A673 (cell line): Measurements from ENCODE around the gene NRM. TPM values are rescaled to one million over a fixed set of nuclear protein-coding genes. Genes with fewer than 3 reads are reported as not detected.
"Not testable (repeated sequence)": the region's sequence is repeated elsewhere in the genome, so short reads cannot be mapped to it uniquely, and the experiment has no call there.

Source experiments
- BruUV-seq: library from RNA; stranded (reverse); fragments of 400-500 nt; replicated peaks from 2 replicates; lab custom pipeline; 2021; lab: Mats Ljungman, UMichigan
- CTCF ChIA-PET: fragments of 300-600 bp; sonication (Branson Sonifier 250); formaldehyde crosslinking; loops from one replicate; lab custom pipeline; 2022; ENCODE audit warnings: antibody characterized with exemption; lab: Charles Lee
- POLR2A ChIA-PET: fragments of 300-600 bp; sonication (Branson Sonifier 250); formaldehyde crosslinking; loops from one replicate; lab custom pipeline; 2022; ENCODE audit warnings: antibody characterized with exemption; ENCODE audit not compliant: low non-redundant PET; lab: Charles Lee
- DNase-seq: peaks from one replicate; pipeline ENCODE4 v3.0.0-alpha.2; 2015; ENCODE audit warnings: low spot score
- H3K27ac ChIP-seq: fragments of 200-600 bp; sonication (generic); 2 replicates; pipeline ENCODE4 v1.5.1; 2016; ENCODE audit warnings: mixed run types, low read depth, mild to moderate bottlenecking, mixed read lengths, antibody characterized with exemption, low read length; ENCODE audit not compliant: poor library complexity, severe bottlenecking
- H3K27me3 ChIP-seq: fragments of 200-600 bp; sonication (generic); replicated peaks from 2 replicates; pipeline ENCODE4 v1.6.1; 2017; ENCODE audit warnings: mixed run types, low read depth, mild to moderate bottlenecking, mixed read lengths, antibody characterized with exemption, low read length; ENCODE audit not compliant: insufficient read depth, poor library complexity
- H3K36me3 ChIP-seq: fragments of 200-600 bp; sonication (generic); 2 replicates; pipeline ENCODE4 v1.6.1; 2016; ENCODE audit warnings: mixed run types, mild to moderate bottlenecking, mixed read lengths, antibody characterized with exemption, low read length; ENCODE audit not compliant: insufficient read depth, poor library complexity, severe bottlenecking
- H3K4me1 ChIP-seq: fragments of 200-600 bp; sonication (generic); 2 replicates; pipeline ENCODE4 v1.6.1; 2017; ENCODE audit warnings: mixed run types, mild to moderate bottlenecking, mixed read lengths, antibody characterized with exemption, low read length; ENCODE audit not compliant: insufficient read depth, poor library complexity, severe bottlenecking
- H3K4me3 ChIP-seq: fragments of 200-600 bp; sonication (generic); 2 replicates; pipeline ENCODE4 v1.5.1; 2016; ENCODE audit warnings: low read depth, mixed run types, mild to moderate bottlenecking, mixed read lengths, low read length; ENCODE audit not compliant: poor library complexity, severe bottlenecking
- H3K9me3 ChIP-seq: fragments of 200-600 bp; sonication (generic); 2 replicates; pipeline ENCODE4 v1.6.1; 2016; ENCODE audit warnings: mixed run types, low read depth, mild to moderate bottlenecking, mixed read lengths, antibody characterized with exemption, low read length; ENCODE audit not compliant: poor library complexity, severe bottlenecking
- EZH2 ChIP-seq: fragments of 200-600 bp; sonication (generic); IDR thresholded peaks from 2 replicates; pipeline ENCODE4 v1.6.1; 2017; ENCODE audit warnings: borderline replicate concordance, low read depth, mild to moderate bottlenecking, mixed read lengths, antibody characterized with exemption, low read length; ENCODE audit not compliant: poor library complexity, severe bottlenecking
- intact Hi-C: fragments of 100-400 bp; cut with micrococcal nuclease; formaldehyde crosslinking; loops from one replicate; pipeline ENCODE4 v1.10.0; 2022; ENCODE audit not compliant: unreplicated experiment
- total RNA-seq: library from RNA; stranded (reverse); gene quantifications from 2 replicates; pipeline ENCODE4 v1.2.3, GENCODE V29; 2021
- TF ChIP-seq, protein P1 (sequence below): fragments of 300-800, 200-600 bp; sonication (generic); conservative IDR thresholded peaks from 2 replicates; pipeline ENCODE4 v1.5.1; 2017; ENCODE audit warnings: low read depth, mild to moderate bottlenecking, antibody characterized with exemption, low read length, moderate library complexity, mixed read lengths

Gene NRM
- total RNA-seq, 1 experiment from 2014 or later: 49.8 TPM

DNA sequence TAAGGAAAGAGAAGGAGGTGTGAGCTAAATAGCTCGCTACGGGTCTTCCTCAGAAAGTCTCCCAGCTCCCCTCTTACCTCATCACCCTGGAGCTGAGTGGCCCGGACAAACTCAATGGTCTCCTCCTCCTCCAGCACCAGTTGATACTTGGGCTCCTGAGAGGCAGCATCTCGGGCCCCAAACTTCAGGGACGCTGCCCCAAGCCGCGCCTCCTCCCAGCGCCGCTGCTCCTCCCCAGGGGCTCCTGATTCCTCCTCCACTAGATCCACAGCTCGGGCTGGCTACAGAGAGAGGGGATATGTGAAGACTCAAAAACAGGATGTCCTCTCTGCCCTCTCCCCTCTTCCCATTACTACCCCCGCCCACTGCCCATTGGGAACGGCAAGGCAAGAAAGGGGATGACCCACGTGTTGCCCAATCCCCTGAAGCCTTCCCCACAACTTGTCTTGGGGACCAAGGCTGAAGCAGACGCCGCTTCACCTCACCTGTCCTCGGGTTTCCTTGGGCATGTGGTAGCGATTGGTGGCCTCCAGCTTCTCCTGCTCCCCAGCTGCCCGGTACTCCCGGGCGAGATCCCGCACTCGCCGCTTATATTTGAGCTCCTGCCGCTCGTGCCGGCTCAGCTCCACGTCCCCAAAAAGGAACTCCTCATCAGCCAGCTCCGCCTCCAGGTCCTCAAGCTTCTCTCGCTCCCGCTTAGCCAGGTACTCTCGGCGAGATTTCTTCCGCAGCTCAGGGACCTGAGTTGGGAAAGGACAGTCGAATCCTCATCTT lies 25.6 kb downstream of the NRM start:
- H3K4me1 ChIP-seq: no peaks in the 10 kb centered on the region
- ChIA-PET CTCF (no interaction called here), POLR2A (no interaction called here)
- no peak for DNase-seq
- H3K27me3 ChIP-seq: no peaks in the 10 kb centered on the region
- no peaks in the 10 kb centered on the region for H3K9me3 ChIP-seq
- intact Hi-C loops: no loop called here
- no peak for TF ChIP-seq EZH2
- TF ChIP-seq, protein P1, sequence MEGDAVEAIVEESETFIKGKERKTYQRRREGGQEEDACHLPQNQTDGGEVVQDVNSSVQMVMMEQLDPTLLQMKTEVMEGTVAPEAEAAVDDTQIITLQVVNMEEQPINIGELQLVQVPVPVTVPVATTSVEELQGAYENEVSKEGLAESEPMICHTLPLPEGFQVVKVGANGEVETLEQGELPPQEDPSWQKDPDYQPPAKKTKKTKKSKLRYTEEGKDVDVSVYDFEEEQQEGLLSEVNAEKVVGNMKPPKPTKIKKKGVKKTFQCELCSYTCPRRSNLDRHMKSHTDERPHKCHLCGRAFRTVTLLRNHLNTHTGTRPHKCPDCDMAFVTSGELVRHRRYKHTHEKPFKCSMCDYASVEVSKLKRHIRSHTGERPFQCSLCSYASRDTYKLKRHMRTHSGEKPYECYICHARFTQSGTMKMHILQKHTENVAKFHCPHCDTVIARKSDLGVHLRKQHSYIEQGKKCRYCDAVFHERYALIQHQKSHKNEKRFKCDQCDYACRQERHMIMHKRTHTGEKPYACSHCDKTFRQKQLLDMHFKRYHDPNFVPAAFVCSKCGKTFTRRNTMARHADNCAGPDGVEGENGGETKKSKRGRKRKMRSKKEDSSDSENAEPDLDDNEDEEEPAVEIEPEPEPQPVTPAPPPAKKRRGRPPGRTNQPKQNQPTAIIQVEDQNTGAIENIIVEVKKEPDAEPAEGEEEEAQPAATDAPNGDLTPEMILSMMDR: no peak
- H3K4me3 ChIP-seq: no peak overlapping the region
- TSS peak; percentile 51 for BruUV-seq
- H3K36me3 ChIP-seq: peaks cover 59% of the 10 kb centered on the region
- no peak overlapping the region for H3K27ac ChIP-seq

DNA sequence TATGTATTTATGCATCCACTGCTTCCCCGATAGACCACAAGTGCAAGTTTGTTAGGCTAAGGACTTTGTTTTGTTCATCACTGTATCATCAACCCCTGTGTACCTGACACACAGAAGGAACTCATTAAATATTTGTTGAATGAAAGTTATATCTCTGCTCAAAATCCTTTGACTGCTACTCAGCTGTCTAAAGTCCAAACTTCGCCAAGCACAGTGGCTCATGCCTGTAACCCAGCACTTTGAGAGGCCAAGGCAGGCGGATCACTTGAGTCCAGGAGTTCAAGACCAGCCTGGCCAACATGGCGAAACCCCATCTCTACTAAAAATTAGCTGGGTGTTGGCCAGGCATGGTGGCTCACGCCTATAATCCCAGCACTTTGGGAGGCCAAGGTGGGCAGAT lies 32.9 kb downstream of the NRM start:
- BruUV-seq, H3K4me1 ChIP-seq, H3K4me3 ChIP-seq, H3K27me3 ChIP-seq, POLR2A ChIA-PET, H3K27ac ChIP-seq, intact Hi-C loops, CTCF ChIA-PET, H3K9me3 ChIP-seq, DNase-seq: not testable (repeated sequence)
- peaks cover 67% of the 10 kb centered on the region for H3K36me3 ChIP-seq

DNA sequence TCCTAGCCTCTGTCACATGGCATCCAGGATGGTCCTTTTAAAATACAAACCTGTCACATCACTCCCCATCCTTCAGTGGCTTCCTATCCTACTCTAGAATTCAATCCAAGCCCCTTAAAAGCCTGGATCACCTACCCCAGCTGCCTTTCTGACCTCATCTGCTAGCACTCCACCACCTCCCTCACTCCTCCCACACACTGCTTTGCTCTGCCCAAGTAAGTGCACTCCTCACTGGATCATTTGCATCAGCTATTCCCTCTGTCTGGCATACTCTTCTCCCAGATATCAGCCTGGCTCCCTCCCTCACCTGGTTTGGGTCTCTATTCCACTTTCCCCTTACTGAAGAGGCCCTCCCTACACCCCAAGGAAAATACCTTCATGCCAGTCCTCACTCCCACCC lies 33.3 kb downstream of the NRM start:
- Histone ChIP-seq H3K36me3 (peaks cover 67% of the 10 kb centered on the region), H3K27ac (no peak overlapping the region), H3K4me3 (no peak overlapping the region), H3K27me3 (no peaks in the 10 kb centered on the region), H3K4me1 (no peaks in the 10 kb centered on the region), H3K9me3 (no peaks in the 10 kb centered on the region)
- CTCF ChIA-PET: no interaction called here
- no peak for DNase-seq
- BruUV-seq: no TSS peak
- POLR2A ChIA-PET: no interaction called here
- intact Hi-C loops: no loop called here
- no peak for TF ChIP-seq EZH2
- TF ChIP-seq, protein P1: no peak

DNA sequence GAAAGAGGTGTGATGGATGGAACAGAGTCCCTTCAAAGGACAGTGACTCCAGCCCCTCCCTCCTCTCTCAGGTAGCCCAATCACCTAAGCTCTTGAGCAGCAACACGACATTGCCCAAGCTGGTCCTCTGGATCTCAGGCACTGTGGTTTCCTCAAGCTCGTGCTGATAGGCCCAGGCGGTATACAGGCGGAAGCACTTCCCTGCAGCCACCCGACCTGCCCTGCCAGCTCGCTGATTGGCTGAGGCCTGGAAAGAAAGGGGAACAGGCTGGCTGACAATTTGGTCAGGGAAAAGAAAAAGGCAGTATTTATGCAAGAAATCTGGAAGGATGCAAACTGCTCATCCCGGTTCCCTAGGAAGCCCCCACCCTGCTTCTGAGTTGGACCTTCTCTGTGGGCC lies 34.3 kb downstream of the NRM start:
- no peaks in the 10 kb centered on the region for H3K4me1 ChIP-seq
- ChIA-PET POLR2A (no interaction called here), CTCF (no interaction called here)
- no peak overlapping the region for H3K27ac ChIP-seq
- H3K9me3 ChIP-seq: no peaks in the 10 kb centered on the region
- H3K36me3 ChIP-seq: peaks cover 68% of the 10 kb centered on the region
- intact Hi-C loops: no loop called here
- TF ChIP-seq EZH2: no peak
- TF ChIP-seq, protein P1: no peak
- no peak overlapping the region for H3K4me3 ChIP-seq
- no peaks in the 10 kb centered on the region for H3K27me3 ChIP-seq
- DNase-seq: no peak
- TSS peak; percentile 8 for BruUV-seq
